ENCODE results near the gene BTAF1.
"Not testable (repeated sequence)": the region's sequence is repeated elsewhere in the genome, so short reads cannot be mapped to it uniquely, and the experiment has no call there.

DNA sequence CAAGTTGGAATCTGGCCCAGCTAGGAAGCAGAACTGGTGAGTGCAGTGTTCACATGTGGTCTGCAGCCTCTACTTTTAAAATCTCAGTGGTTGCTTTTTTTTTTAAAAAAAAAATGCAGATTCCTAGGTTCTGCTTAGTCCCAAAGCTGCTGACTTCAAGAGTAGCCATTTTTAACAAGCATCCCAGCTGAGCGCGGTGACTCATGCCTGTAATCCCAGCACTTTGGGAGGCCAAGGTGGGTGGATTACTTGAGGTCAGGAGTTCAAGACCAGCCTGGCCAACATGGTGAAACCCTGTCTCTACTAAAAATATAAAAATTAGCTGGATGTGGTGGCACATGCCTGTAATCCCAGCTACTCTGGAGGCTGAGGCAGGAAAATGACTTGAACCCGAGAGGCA, 101.8 kb downstream of the BTAF1 start:
- TF ChIP-seq POLR2AphosphoS5 (IDR thresholded peaks at IDR 0.05; ENCODE audit: low read depth, low read length); TAF1 (IDR thresholded peaks at IDR 0.05; ENCODE audit: borderline replicate concordance, low read depth, low read length); POLR2A (IDR thresholded peaks at IDR 0.05; ENCODE audit: low read depth, low read length): not testable (repeated sequence)

All from GM12892 (cell line).